ENCODE results near the gene CXCL10. TPM values are rescaled to one million over a fixed set of nuclear protein-coding genes. Genes with fewer than 3 reads are reported as not detected.

Gene CXCL10
- total and polyA plus RNA-seq, 2 of the 4 experiments (the other 2 are of a cell fraction), result 0.15 to 0.18 TPM

GRCh38 chr4:75997946-75998345, 25.4 kb downstream of the CXCL10 start:
- Histone ChIP-seq H3K27me3 (ENCODE audit: control insufficient read depth, insufficient read depth, low read length) (no peaks in the 10 kb centered on the region), H4K8ac (ENCODE audit: low read depth in 2 of 2, low read length in 2 of 2) (no peak overlapping the region), H3K4me3 (ENCODE audit: insufficient read depth, low read depth, low read length) (no peak overlapping the region), H2AFZ (replicated peaks; ENCODE audit: low read length, poor library complexity) (no peak overlapping the region), H4K5ac (ENCODE audit: low read depth, low read length) (no peak overlapping the region), H3K79me1 (ENCODE audit: low read depth in 1 of 2, low read length in 2 of 2) (no peaks in the 10 kb centered on the region), H4K20me1 (ENCODE audit: insufficient read depth, low read length) (no peaks in the 10 kb centered on the region), H2BK120ac (ENCODE audit: low read depth, low read length) (no peak overlapping the region; the same call in 1 of the 2 replicates), H3K56ac (ENCODE audit: extremely low read depth, insufficient read depth, low read length) (no peak overlapping the region), H2BK20ac (ENCODE audit: low read depth, low read length) (no peak overlapping the region), H3K27ac (ENCODE audit: insufficient read depth, low read length) (no peak overlapping the region), H3K9me1 (ENCODE audit: insufficient read depth, low read length) (no peaks in the 10 kb centered on the region), H2AK5ac (ENCODE audit: low read depth, low read length) (no peak overlapping the region), H3K36me3 (ENCODE audit: control insufficient read depth, insufficient read depth, low read length) (no peaks in the 10 kb centered on the region), H3K18ac (ENCODE audit: low read depth, low read length) (no peak overlapping the region), H2BK15ac (ENCODE audit: low read depth, low read length) (no peak overlapping the region), H3K4ac (ENCODE audit: low read depth, low read length) (no peak overlapping the region), H3K23ac (ENCODE audit: low read depth, low read length) (no peak overlapping the region), H3K4me1 (ENCODE audit: control insufficient read depth, insufficient read depth, low read length) (peaks cover 5% of the 10 kb centered on the region; the same call in 1 of the 2 replicates), H3K4me2 (ENCODE audit: low read depth, low read length) (no peak overlapping the region), H2AK9ac (replicated peaks; ENCODE audit: low read depth, low read length, poor library complexity) (no peak overlapping the region), H3K9ac (ENCODE audit: low read depth, low read length) (no peak overlapping the region), H2BK5ac (ENCODE audit: low read depth, low read length, poor library complexity, severe bottlenecking) (no peak overlapping the region), H3K14ac (replicated peaks; ENCODE audit: low read depth, low read length) (no peak overlapping the region), H3K9me3 (ENCODE audit: control insufficient read depth, insufficient read depth, low read length) (no peaks in the 10 kb centered on the region), H4K91ac (ENCODE audit: insufficient read depth, low read depth, low read length) (no peak overlapping the region)
- in situ Hi-C loops (cut with MboI; ENCODE audit: low sequenced_read_pairs), result loop anchor here (5.0 kb wide), 1 partner anchor 69 kb away; no protein-coding TSS in a partner anchor
- DNase-seq (no peak), ATAC-seq (ENCODE audit: low read depth) (no peak)
- intact Hi-C loops (cut with micrococcal nuclease), result no loop called here
- ChIA-PET POLR2A (ENCODE audit: unreplicated experiment) (no interaction called here), CTCF (no interaction called here)
- WGBS, 2 experiments (ENCODE audit: extremely low coverage in 2 of 2, insufficient read length in 1 of 2), result no CpG with 5 or more reads among the region's 2 CpGs
- no TSS peak for BruUV-seq (replicated peaks)
- TF ChIP-seq MAZ (IDR thresholded peaks at IDR 0.05; ENCODE audit: borderline replicate concordance, low read depth, low read length) (no peak), MAFK (IDR thresholded peaks at IDR 0.05; ENCODE audit: low read depth, low read length) (no peak), FOS (IDR thresholded peaks at IDR 0.05; ENCODE audit: low read depth, low read length) (no peak), CHD1 (IDR thresholded peaks at IDR 0.05; ENCODE audit: low read depth, low read length) (no peak), CTCF (conservative IDR thresholded peaks at IDR 0.05; ENCODE audit: low read depth, low read length) (no peak), BHLHE40 (IDR thresholded peaks at IDR 0.05; ENCODE audit: low read depth, low read length) (no peak), POLR2A (IDR thresholded peaks at IDR 0.05; ENCODE audit: low read depth, low read length) (no peak), RFX5 (IDR thresholded peaks at IDR 0.05; ENCODE audit: low read depth, low read length) (no peak), RCOR1 (IDR thresholded peaks at IDR 0.05; ENCODE audit: insufficient replicate concordance, low read length) (no peak), CEBPB (IDR thresholded peaks at IDR 0.05; ENCODE audit: low read depth, low read length) (no peak)
- TF ChIP-seq, protein P1, sequence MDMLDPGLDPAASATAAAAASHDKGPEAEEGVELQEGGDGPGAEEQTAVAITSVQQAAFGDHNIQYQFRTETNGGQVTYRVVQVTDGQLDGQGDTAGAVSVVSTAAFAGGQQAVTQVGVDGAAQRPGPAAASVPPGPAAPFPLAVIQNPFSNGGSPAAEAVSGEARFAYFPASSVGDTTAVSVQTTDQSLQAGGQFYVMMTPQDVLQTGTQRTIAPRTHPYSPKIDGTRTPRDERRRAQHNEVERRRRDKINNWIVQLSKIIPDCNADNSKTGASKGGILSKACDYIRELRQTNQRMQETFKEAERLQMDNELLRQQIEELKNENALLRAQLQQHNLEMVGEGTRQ (IDR thresholded peaks at IDR 0.05; ENCODE audit: low read depth, low read length), result no peak
- dilution Hi-C loops (cut with HindIII; ENCODE audit: low sequenced_read_pairs, unreplicated experiment), result no loop called here
